Neural cell (in vitro differentiated cells): ENCODE results near the gene AFF3. TPM values are rescaled to one million over a fixed set of nuclear protein-coding genes. Genes with fewer than 3 reads are reported as not detected.

ENCODE experiments used
- H2AFZ ChIP-seq: fragments of 200-600, 300-800 bp; sonication (generic), shearing (Covaris generic); 2 replicates; pipeline ENCODE4 v1.6.0; 2014; ENCODE audit warnings: low read depth, mild to moderate bottlenecking, antibody characterized with exemption, low read length, moderate library complexity
- H3F3A ChIP-seq: fragments of 200-600 bp; shearing (Covaris generic); 2 replicates; pipeline ENCODE4 v1.6.1; 2016; ENCODE audit warnings: mild to moderate bottlenecking, moderate library complexity, mixed read lengths, antibody characterized with exemption, low read length; ENCODE audit not compliant: insufficient read depth, poor library complexity, severe bottlenecking
- H3K27ac ChIP-seq: fragments of 200-600, 300-800 bp; sonication (generic), shearing (Covaris generic); 2 replicates; pipeline ENCODE4 v1.5.1; 2014; ENCODE audit warnings: mild to moderate bottlenecking, low read length, moderate library complexity
- H3K27me3 ChIP-seq: fragments of 300-800, 200-600 bp; sonication (generic), shearing (Covaris generic); 2 replicates; pipeline ENCODE4 v1.6.0; 2014; ENCODE audit warnings: mild to moderate bottlenecking, low read depth, low read length, moderate library complexity; ENCODE audit not compliant: insufficient read depth
- H3K36me3 ChIP-seq: fragments of 300-800, 200-600 bp; sonication (generic), shearing (Covaris generic); 2 replicates; pipeline ENCODE4 v1.5.1; 2014; ENCODE audit warnings: mild to moderate bottlenecking, antibody characterized with exemption, low read length, moderate library complexity; ENCODE audit not compliant: insufficient read depth
- H3K4me2 ChIP-seq: fragments of 300-800, 200-600 bp; sonication (generic), shearing (Covaris generic); 2 replicates; pipeline ENCODE4 v1.6.0; 2014; ENCODE audit warnings: mild to moderate bottlenecking, low read length
- H3K4me3 ChIP-seq: fragments of 300-800, 200-600 bp; sonication (generic), shearing (Covaris generic); 2 replicates; pipeline ENCODE4 v1.5.1; 2014; ENCODE audit warnings: mild to moderate bottlenecking, low read length, moderate library complexity
- H3K79me2 ChIP-seq: fragments of 200-600 bp; shearing (Covaris generic); replicated peaks from 2 replicates; pipeline ENCODE4 v1.6.0; 2014; ENCODE audit warnings: mild to moderate bottlenecking, low read length, moderate library complexity; ENCODE audit not compliant: insufficient read depth
- H3K9ac ChIP-seq: fragments of 300-800, 200-600 bp; sonication (generic), shearing (Covaris generic); 2 replicates; pipeline ENCODE4 v1.6.1; 2016; ENCODE audit warnings: mild to moderate bottlenecking, low read length, mixed read lengths
- H3K9me2 ChIP-seq: fragments of 200-600 bp; shearing (Covaris generic); 2 replicates; pipeline ENCODE4 v1.6.1; 2016; ENCODE audit warnings: mild to moderate bottlenecking, low read length, mixed read lengths; ENCODE audit not compliant: insufficient read depth
- H3K9me3 ChIP-seq: fragments of 200-600, 300-800 bp; sonication (generic), shearing (Covaris generic); 2 replicates; pipeline ENCODE4 v1.6.1; 2016; ENCODE audit warnings: mild to moderate bottlenecking, mixed run types, low read length, moderate library complexity, mixed read lengths
- H4K20me1 ChIP-seq: fragments of 200-600 bp; shearing (Covaris generic); 2 replicates; pipeline ENCODE4 v1.6.1; 2016; ENCODE audit warnings: mild to moderate bottlenecking, mixed run types; ENCODE audit not compliant: insufficient read depth
- CTCF ChIP-seq: fragments of 450-650 bp; IDR thresholded peaks from 2 replicates; pipeline ENCODE4 v1.5.1; 2014; ENCODE audit warnings: antibody characterized with exemption, mild to moderate bottlenecking, moderate library complexity; ENCODE audit not compliant: poor library complexity, severe bottlenecking
- EP300 ChIP-seq: fragments of 450-650 bp; conservative IDR thresholded peaks from 2 replicates; pipeline ENCODE4 v1.6.1; 2014; ENCODE audit warnings: antibody characterized with exemption, mild to moderate bottlenecking, moderate library complexity; ENCODE audit not compliant: poor library complexity, severe bottlenecking
- EZH2 ChIP-seq: fragments of 200-600, 300-800 bp; shearing (Covaris generic), sonication (generic); IDR thresholded peaks from 2 replicates; pipeline ENCODE4 v1.6.1; 2014; ENCODE audit warnings: antibody characterized with exemption, low read length, borderline replicate concordance, mild to moderate bottlenecking; ENCODE audit not compliant: insufficient read depth, poor library complexity, severe bottlenecking
- MXI1 ChIP-seq: fragments of 450-650 bp; conservative IDR thresholded peaks from 2 replicates; pipeline ENCODE4 v1.6.1; 2014; ENCODE audit warnings: antibody characterized with exemption, mild to moderate bottlenecking; ENCODE audit not compliant: poor library complexity, severe bottlenecking
- POLR2AphosphoS5 ChIP-seq: IDR thresholded peaks from 2 replicates; pipeline ENCODE4 v1.6.1; 2012
- RAD21 ChIP-seq: fragments of 450-650 bp; conservative IDR thresholded peaks from 2 replicates; pipeline ENCODE4 v1.6.1; 2014; ENCODE audit warnings: antibody characterized with exemption, mild to moderate bottlenecking, moderate library complexity
- SMC3 ChIP-seq: fragments of 450-650 bp; conservative IDR thresholded peaks from 2 replicates; pipeline ENCODE4 v1.6.1; 2014; ENCODE audit warnings: antibody characterized with exemption, mild to moderate bottlenecking, moderate library complexity; ENCODE audit not compliant: poor library complexity
- TAF1 ChIP-seq: IDR thresholded peaks from 2 replicates; pipeline ENCODE4 v1.6.1; 2012; ENCODE audit warnings: low read depth
- polyA minus RNA-seq: library from RNA; depleted of rRNA, polyadenylated mRNA; stranded (reverse); fragments of >200 nt; gene quantifications from 2 replicates; pipeline ENCODE4 v1.2.3, GENCODE V29; 2014
- polyA plus RNA-seq: library from polyadenylated mRNA; depleted of rRNA; stranded (reverse); fragments of >200 nt; gene quantifications from 2 replicates; pipeline ENCODE4 v1.2.3, GENCODE V29; 2014
- TF ChIP-seq, protein P1 (sequence below): IDR thresholded peaks from 2 replicates; pipeline ENCODE4 v1.6.1; 2012; ENCODE audit warnings: borderline replicate concordance

The AFF3 gene, protein sequence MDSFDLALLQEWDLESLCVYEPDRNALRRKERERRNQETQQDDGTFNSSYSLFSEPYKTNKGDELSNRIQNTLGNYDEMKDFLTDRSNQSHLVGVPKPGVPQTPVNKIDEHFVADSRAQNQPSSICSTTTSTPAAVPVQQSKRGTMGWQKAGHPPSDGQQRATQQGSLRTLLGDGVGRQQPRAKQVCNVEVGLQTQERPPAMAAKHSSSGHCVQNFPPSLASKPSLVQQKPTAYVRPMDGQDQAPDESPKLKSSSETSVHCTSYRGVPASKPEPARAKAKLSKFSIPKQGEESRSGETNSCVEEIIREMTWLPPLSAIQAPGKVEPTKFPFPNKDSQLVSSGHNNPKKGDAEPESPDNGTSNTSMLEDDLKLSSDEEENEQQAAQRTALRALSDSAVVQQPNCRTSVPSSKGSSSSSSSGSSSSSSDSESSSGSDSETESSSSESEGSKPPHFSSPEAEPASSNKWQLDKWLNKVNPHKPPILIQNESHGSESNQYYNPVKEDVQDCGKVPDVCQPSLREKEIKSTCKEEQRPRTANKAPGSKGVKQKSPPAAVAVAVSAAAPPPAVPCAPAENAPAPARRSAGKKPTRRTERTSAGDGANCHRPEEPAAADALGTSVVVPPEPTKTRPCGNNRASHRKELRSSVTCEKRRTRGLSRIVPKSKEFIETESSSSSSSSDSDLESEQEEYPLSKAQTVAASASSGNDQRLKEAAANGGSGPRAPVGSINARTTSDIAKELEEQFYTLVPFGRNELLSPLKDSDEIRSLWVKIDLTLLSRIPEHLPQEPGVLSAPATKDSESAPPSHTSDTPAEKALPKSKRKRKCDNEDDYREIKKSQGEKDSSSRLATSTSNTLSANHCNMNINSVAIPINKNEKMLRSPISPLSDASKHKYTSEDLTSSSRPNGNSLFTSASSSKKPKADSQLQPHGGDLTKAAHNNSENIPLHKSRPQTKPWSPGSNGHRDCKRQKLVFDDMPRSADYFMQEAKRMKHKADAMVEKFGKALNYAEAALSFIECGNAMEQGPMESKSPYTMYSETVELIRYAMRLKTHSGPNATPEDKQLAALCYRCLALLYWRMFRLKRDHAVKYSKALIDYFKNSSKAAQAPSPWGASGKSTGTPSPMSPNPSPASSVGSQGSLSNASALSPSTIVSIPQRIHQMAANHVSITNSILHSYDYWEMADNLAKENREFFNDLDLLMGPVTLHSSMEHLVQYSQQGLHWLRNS (N-terminal part only)
- polyA plus RNA-seq (5.1 and 5.7 TPM in 2 replicates), polyA minus RNA-seq (26.5 and 39.0 TPM in 2 replicates)

DNA sequence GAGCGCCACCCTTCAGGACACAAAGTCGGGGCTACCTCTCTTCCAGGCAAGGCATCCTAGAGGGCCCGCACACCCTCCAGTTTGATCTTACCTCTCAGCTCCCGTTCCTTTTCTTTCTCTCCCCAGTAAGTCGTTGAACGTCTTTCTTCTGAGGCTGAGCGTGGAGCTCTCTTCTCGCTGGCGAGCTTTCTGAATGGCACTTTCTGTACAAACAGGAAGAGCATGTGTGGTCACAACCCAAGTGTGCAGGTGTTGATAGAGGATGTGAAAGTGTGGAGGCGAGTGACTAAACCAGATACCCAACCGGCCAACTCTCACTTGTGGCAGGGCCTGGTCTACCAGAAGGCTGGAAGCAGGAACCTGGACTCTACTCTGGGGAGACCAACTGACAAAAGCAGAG, at the start of gene AFF3:
TSS of gene AFF3 (minus strand) at position 198 of the 400 bp plus-strand sequence. CDS start 38,136 bp downstream, outside the sequence.
- no peaks in the 10 kb centered on the region for H3K79me2 ChIP-seq
- no peaks in the 10 kb centered on the region for H3K36me3 ChIP-seq
- no peaks in the 10 kb centered on the region for H3K9me2 ChIP-seq
- TF ChIP-seq RAD21 (no peak), EZH2 (no peak), EP300 (no peak), SMC3 (no peak), MXI1 (no peak), POLR2AphosphoS5 (no peak), CTCF (no peak), TAF1 (no peak)
- TF ChIP-seq, protein P1, sequence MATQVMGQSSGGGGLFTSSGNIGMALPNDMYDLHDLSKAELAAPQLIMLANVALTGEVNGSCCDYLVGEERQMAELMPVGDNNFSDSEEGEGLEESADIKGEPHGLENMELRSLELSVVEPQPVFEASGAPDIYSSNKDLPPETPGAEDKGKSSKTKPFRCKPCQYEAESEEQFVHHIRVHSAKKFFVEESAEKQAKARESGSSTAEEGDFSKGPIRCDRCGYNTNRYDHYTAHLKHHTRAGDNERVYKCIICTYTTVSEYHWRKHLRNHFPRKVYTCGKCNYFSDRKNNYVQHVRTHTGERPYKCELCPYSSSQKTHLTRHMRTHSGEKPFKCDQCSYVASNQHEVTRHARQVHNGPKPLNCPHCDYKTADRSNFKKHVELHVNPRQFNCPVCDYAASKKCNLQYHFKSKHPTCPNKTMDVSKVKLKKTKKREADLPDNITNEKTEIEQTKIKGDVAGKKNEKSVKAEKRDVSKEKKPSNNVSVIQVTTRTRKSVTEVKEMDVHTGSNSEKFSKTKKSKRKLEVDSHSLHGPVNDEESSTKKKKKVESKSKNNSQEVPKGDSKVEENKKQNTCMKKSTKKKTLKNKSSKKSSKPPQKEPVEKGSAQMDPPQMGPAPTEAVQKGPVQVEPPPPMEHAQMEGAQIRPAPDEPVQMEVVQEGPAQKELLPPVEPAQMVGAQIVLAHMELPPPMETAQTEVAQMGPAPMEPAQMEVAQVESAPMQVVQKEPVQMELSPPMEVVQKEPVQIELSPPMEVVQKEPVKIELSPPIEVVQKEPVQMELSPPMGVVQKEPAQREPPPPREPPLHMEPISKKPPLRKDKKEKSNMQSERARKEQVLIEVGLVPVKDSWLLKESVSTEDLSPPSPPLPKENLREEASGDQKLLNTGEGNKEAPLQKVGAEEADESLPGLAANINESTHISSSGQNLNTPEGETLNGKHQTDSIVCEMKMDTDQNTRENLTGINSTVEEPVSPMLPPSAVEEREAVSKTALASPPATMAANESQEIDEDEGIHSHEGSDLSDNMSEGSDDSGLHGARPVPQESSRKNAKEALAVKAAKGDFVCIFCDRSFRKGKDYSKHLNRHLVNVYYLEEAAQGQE: no peak
- no peaks in the 10 kb centered on the region for H3F3A ChIP-seq
- no peak within 1 kb of the TSS for H3K4me3 ChIP-seq
- no peaks in the 10 kb centered on the region for H4K20me1 ChIP-seq
- no peak within 1 kb of the TSS for H3K27ac ChIP-seq
- H3K9ac ChIP-seq: no peak within 1 kb of the TSS
- H3K4me2 ChIP-seq: no peak within 1 kb of the TSS
- no peaks in the 10 kb centered on the region for H3K9me3 ChIP-seq
- H2AFZ ChIP-seq: no peak within 1 kb of the TSS
- H3K27me3 ChIP-seq: no peaks in the 10 kb centered on the region

GRCh38 chr2:100189387-100189786, 47.0 kb upstream of the AFF3 start:
- Histone ChIP-seq H3K9me3 (no peaks in the 10 kb centered on the region), H3K27ac (no peak overlapping the region), H3K9ac (no peak overlapping the region), H3K9me2 (no peaks in the 10 kb centered on the region), H3K4me3 (no peak overlapping the region), H3K36me3 (no peaks in the 10 kb centered on the region), H3K27me3 (no peaks in the 10 kb centered on the region), H2AFZ (no peak overlapping the region), H3F3A (no peaks in the 10 kb centered on the region), H3K79me2 (no peaks in the 10 kb centered on the region), H4K20me1 (no peaks in the 10 kb centered on the region), H3K4me2 (no peak overlapping the region)
- TF ChIP-seq CTCF (no peak), POLR2AphosphoS5 (no peak), SMC3 (no peak)
- TF ChIP-seq, protein P1: no peak
